Kidney (tissue), 14 donors: ENCODE results near the gene STXBP2. TPM values are rescaled to one million over a fixed set of nuclear protein-coding genes. Genes with fewer than 3 reads are reported as not detected.
A peak's percentile ranks its signal among the peaks of the same experiment; 100 is the strongest.

Experiments
- DNase-seq, 5 donors: peaks; one replicate each; pipeline ENCODE4 v3.0.0-alpha.2; 2013 to 2020
- FAIRE-seq: peaks from 2 replicates; lab custom pipeline; 2012; peaks lifted over from hg19 to GRCh38; lab: Jason Lieb, UNC
- H3K27ac ChIP-seq, 2 donors: one replicate each; pipeline ENCODE4 v1.7.0; 2013; ENCODE audit warnings: low read depth in 2 of 2, low read length in 2 of 2, inconsistent platforms in 1 of 2
- H3K27me3 ChIP-seq: one replicate; pipeline ENCODE4 v1.7.1; 2013; ENCODE audit warnings: low read length, inconsistent platforms; ENCODE audit not compliant: control insufficient read depth, insufficient read depth
- H3K36me3 ChIP-seq, 3 donors: one replicate each; pipeline versions ENCODE4 v1.7.0 to v1.7.1; 2013; ENCODE audit warnings: low read length in 3 of 3, control low read depth in 1 of 3, inconsistent platforms in 1 of 3; ENCODE audit not compliant: insufficient read depth in 3 of 3, control insufficient read depth in 2 of 3
- H3K4me1 ChIP-seq, 3 donors: one replicate each; pipeline versions ENCODE4 v1.7.0 to v1.7.1; 2013; ENCODE audit warnings: low read length in 3 of 3, inconsistent platforms in 1 of 3, low read depth in 1 of 3; ENCODE audit not compliant: control insufficient read depth in 2 of 3, insufficient read depth in 2 of 3
- H3K4me3 ChIP-seq, 3 donors: one replicate each; pipeline versions ENCODE4 v1.7.0 to v1.8.1; 2013; ENCODE audit warnings: low read length in 3 of 3, control low read depth in 1 of 3, inconsistent platforms in 1 of 3
- H3K9ac ChIP-seq, 3 donors: one replicate each; pipeline versions ENCODE4 v1.7.0 to v1.7.1; 2013; ENCODE audit warnings: low read length in 3 of 3, control low read depth in 1 of 3, inconsistent platforms in 1 of 3
- H3K9me3 ChIP-seq, 3 donors: one replicate each; pipeline versions ENCODE4 v1.7.0 to v1.7.1; 2013; ENCODE audit warnings: low read length in 3 of 3, control low read depth in 1 of 3, inconsistent platforms in 1 of 3; ENCODE audit not compliant: control insufficient read depth in 2 of 3, insufficient read depth in 1 of 3
- CTCF ChIP-seq: IDR thresholded peaks from 3 replicates; pipeline ENCODE4 v1.5.1; 2012; ENCODE audit warnings: mild to moderate bottlenecking, moderate library complexity, borderline replicate concordance; ENCODE audit not compliant: insufficient read depth; ENCODE audit errors: extremely low read depth
- intact Hi-C: fragments of 100-400 bp; cut with DNase I; formaldehyde crosslinking; loops from one replicate; pipeline ENCODE4 v1.11.1; 2022
- polyA plus RNA-seq: library from polyadenylated mRNA; stranded (reverse); fragments of 350-450 nt; fragmentation: Illumina TruSeq; extraction: RNeasy Lipid Tissue Mini Kit (QIAGEN cat#74804); gene quantifications from one replicate; pipeline ENCODE4 v1.2.3, GENCODE V29; 2014; ENCODE audit warnings: low read depth, low replicate concordance; ENCODE audit not compliant: insufficient read depth
- total RNA-seq: library from RNA; stranded (reverse); fragmentation: NEBNext Ultra II Directional; extraction: Animal tissue kit (Norgen Biotek cat#: 25700); gene quantifications from one replicate; pipeline ENCODE4 v1.2.1, GENCODE V29; 2021
- donor health status: control.
- donor health status: control.
- donor health status: control.
- donor health status: control.
- donor health status: control.
- donor health status: DM: yes; HTN: yes; CAD: no.
- donor health status: Normal renal cell carcinoma (clear cell type).

STXBP2 gene
- total and polyA plus RNA-seq, 2 donors from 2014 or later = 74.8 to 136 TPM

DNA sequence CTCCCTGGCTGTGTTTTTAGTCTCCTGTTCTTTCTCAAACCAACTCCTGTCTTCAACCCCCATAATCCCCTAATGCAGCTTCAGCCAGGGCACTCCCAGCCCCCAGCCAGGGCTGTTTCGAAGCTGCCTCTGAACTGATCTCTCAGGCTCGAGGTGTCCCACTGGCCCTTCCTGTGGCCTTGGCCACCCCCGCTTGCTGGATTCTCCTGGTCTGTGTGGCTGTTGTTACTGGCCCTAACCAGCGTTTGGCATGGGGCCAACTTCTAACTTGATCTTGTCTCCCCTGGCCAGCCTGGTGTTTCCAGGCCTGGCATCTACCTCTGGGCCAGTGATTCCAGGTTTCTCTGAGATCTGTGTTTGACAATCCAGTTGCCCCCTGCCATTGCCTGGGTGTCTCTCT lies 18.6 kb upstream of the STXBP2 start:
- peak overlapping the region in 2 of 3 donors; percentile 41 to 58 for H3K9ac ChIP-seq
- no peaks in the 10 kb centered on the region for H3K9me3 ChIP-seq
- H3K4me1 ChIP-seq = peaks cover 0 to 27% (median 12%) of the 10 kb centered on the region in 3 donors
- no peak for DNase-seq
- H3K4me3 ChIP-seq = no peak overlapping the region
- intact Hi-C loops = no loop called here
- H3K36me3 ChIP-seq = peaks cover 3 to 30% (median 20%) of the 10 kb centered on the region in 3 donors
- TF ChIP-seq CTCF = no peak
- FAIRE-seq = no peak
- no peaks in the 10 kb centered on the region for H3K27me3 ChIP-seq
- H3K27ac ChIP-seq = peak overlapping the region; percentile 93 to 97

DNA sequence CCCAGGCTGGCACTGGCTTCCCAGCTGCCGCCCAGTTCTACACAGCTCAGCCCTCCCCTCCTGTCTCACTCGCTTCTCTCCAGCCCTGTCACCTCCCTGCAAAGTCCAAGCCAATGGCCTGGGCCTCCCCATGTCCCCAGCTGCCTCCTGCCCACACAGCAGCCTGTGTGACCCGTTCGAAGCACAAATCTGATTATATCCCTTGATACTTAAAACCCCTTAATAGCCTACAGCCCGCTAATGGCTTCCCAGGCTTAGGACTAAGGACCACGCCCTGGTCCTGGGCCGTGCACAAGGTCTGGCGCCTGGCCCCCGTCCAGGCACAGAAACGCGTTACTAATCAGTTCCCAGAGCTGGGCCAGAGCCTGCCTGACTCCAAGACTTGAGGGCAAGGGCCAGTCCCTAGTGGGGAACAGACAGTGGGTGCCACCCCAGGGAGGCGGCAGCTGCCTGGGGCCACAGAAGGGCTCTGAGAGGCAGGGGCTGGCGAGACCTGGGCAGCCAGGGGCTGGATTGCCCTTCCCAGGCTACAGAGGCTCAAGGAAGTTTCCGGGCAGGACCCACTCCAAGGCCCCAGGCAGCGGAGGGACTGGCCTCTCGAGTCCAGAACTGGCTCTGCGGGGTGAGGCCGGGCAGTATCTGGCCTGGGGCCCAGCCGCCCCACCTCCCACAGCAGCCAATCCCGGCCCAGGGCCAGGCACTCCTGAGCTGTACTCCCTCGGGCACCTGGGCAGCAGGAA lies 18.0 kb upstream of the STXBP2 start:
- Histone ChIP-seq H3K27me3 (no peaks in the 10 kb centered on the region), H3K9ac (peak overlapping the region in 2 of 3 donors; percentile 41 to 58), H3K36me3 (peaks cover 3 to 34% (median 20%) of the 10 kb centered on the region in 3 donors), H3K4me3 (no peak overlapping the region), H3K27ac (peak overlapping the region; percentile 93 to 97), H3K9me3 (no peaks in the 10 kb centered on the region), H3K4me1 (peaks cover 0 to 27% (median 12%) of the 10 kb centered on the region in 3 donors)
- TF ChIP-seq CTCF = no peak
- intact Hi-C loops = no loop called here
- FAIRE-seq (no peak), DNase-seq (peak in 1 of 5 donors; percentile 95)

GRCh38 chr19:7619671-7620441 lies 17.1 kb upstream of the STXBP2 start:
- H3K4me1 ChIP-seq = peaks cover 0 to 27% (median 12%) of the 10 kb centered on the region in 3 donors
- no peaks in the 10 kb centered on the region for H3K27me3 ChIP-seq
- peaks cover 3 to 34% (median 20%) of the 10 kb centered on the region in 3 donors for H3K36me3 ChIP-seq
- no peak for TF ChIP-seq CTCF
- H3K27ac ChIP-seq = peak overlapping the region; percentile 66 to 97
- intact Hi-C loops = no loop called here
- DNase-seq (peak in 1 of 5 donors; percentile 88), FAIRE-seq (no peak)
- H3K9ac ChIP-seq = peak overlapping the region in 1 of 3 donors; percentile 40
- no peaks in the 10 kb centered on the region for H3K9me3 ChIP-seq
- no peak overlapping the region for H3K4me3 ChIP-seq
